Nephron (organoid): ENCODE data around the gene HTT-AS.

Source experiments
- H3K27ac Mint-ChIP-seq, 3 experiments: 2 replicates each; pipeline ENCODE4 v1.8.0; 2020; ENCODE audit warnings: mixed read lengths in 3 of 3, mild to moderate bottlenecking in 2 of 3, moderate library complexity in 1 of 3
- H3K27me3 Mint-ChIP-seq: 2 replicates; pipeline ENCODE4 v1.8.0; 2021; ENCODE audit warnings: low read depth, mild to moderate bottlenecking, moderate library complexity, mixed read lengths
- H3K36me3 Mint-ChIP-seq: 2 replicates; pipeline ENCODE4 v1.8.0; 2020; ENCODE audit warnings: low read depth, mixed read lengths
- H3K4me1 Mint-ChIP-seq: 2 replicates; pipeline ENCODE4 v1.8.0; 2020; ENCODE audit warnings: mixed read lengths
- H3K4me3 Mint-ChIP-seq, 3 experiments: 2 replicates each; pipeline ENCODE4 v1.8.0; 2020; ENCODE audit warnings: mild to moderate bottlenecking in 3 of 3, mixed read lengths in 3 of 3, moderate library complexity in 2 of 3
- H3K9me3 Mint-ChIP-seq: 2 replicates; pipeline ENCODE4 v1.8.0; 2020; ENCODE audit warnings: mixed read lengths
- CTCF ChIP-seq, 3 experiments: fragments of 200-600 bp; sonication (generic); IDR thresholded peaks; one replicate each; pipeline ENCODE4 v1.5.0; 2021; ENCODE audit warnings: antibody characterized with exemption in 3 of 3; ENCODE audit not compliant: unreplicated experiment in 3 of 3

The HTT-AS gene

GRCh38 chr4:3074078-3074845, at the start of gene HTT-AS, which contains the start of gene HTT:
Gene HTT-AS, minus strand, starts transcription at chr4:3074538.
Gene HTT, plus strand, starts transcription at chr4:3074681. Its CDS starts 145 bp downstream, at chr4:3074826.
- Mint-ChIP-seq H3K27me3 (peaks cover 6% of the 10 kb centered on the region), H3K36me3 (peaks cover 4% of the 10 kb centered on the region), H3K4me1 (peaks cover 21% of the 10 kb centered on the region)

GRCh38 chr4:3123181-3123671, 48.9 kb upstream of the HTT-AS start:
- peaks cover 59% of the 10 kb centered on the region for H3K36me3 Mint-ChIP-seq
- no peaks in the 10 kb centered on the region for H3K27me3 Mint-ChIP-seq
- H3K27ac Mint-ChIP-seq, result peak overlapping the region; percentile 78 to 97 (median 91)
- H3K4me3 Mint-ChIP-seq, result no peak overlapping the region
- no peak for TF ChIP-seq CTCF (IDR thresholded peaks at IDR 0.05; ENCODE audit: unreplicated experiment in 3 of 3)
- H3K4me1 Mint-ChIP-seq, result peaks cover 15% of the 10 kb centered on the region
- H3K9me3 Mint-ChIP-seq, result no peaks in the 10 kb centered on the region

More at GRCh38 chr4:3074078-3074845, at the start of gene HTT-AS, which contains the start of gene HTT:
- Mint-ChIP-seq H3K9me3 (no peaks in the 10 kb centered on the region), H3K4me3 (peak within 1 kb of the TSS; percentile 94 to 96 (median 95)), H3K27ac (peak within 1 kb of the TSS; percentile 72 to 98 (median 98))
- TF ChIP-seq CTCF (IDR thresholded peaks at IDR 0.05; ENCODE audit: unreplicated experiment in 3 of 3), result no peak

GRCh38 chr4:3122081-3122563, 47.8 kb upstream of the HTT-AS start:
- no peaks in the 10 kb centered on the region for H3K9me3 Mint-ChIP-seq
- peak overlapping the region; percentile 91 to 97 (median 92) for H3K27ac Mint-ChIP-seq
- H3K27me3 Mint-ChIP-seq, result no peaks in the 10 kb centered on the region
- peak overlapping the region in 1 of 3 experiments; percentile 45 for H3K4me3 Mint-ChIP-seq
- peaks cover 61% of the 10 kb centered on the region for H3K36me3 Mint-ChIP-seq
- H3K4me1 Mint-ChIP-seq, result peaks cover 15% of the 10 kb centered on the region
- no peak for TF ChIP-seq CTCF (IDR thresholded peaks at IDR 0.05; ENCODE audit: unreplicated experiment in 3 of 3)

GRCh38 chr4:3121596-3121995, 47.3 kb upstream of the HTT-AS start:
- Mint-ChIP-seq H3K27me3 (no peaks in the 10 kb centered on the region), H3K4me1 (peaks cover 15% of the 10 kb centered on the region), H3K36me3 (peaks cover 57% of the 10 kb centered on the region), H3K9me3 (no peaks in the 10 kb centered on the region), H3K27ac (peak overlapping the region; percentile 91 to 97 (median 92)), H3K4me3 (no peak overlapping the region)
- no peak for TF ChIP-seq CTCF (IDR thresholded peaks at IDR 0.05; ENCODE audit: unreplicated experiment in 3 of 3)

GRCh38 chr4:3121110-3121509, 46.8 kb upstream of the HTT-AS start:
- Mint-ChIP-seq H3K27ac (peak overlapping the region in 1 of 3 experiments; percentile 35), H3K9me3 (no peaks in the 10 kb centered on the region), H3K4me3 (no peak overlapping the region), H3K27me3 (no peaks in the 10 kb centered on the region), H3K36me3 (peaks cover 58% of the 10 kb centered on the region), H3K4me1 (peaks cover 15% of the 10 kb centered on the region)
- no peak for TF ChIP-seq CTCF (IDR thresholded peaks at IDR 0.05; ENCODE audit: unreplicated experiment in 3 of 3)
